ENCODE measurements around the gene MEP1A. TPM values are rescaled to one million over a fixed set of nuclear protein-coding genes. Genes with fewer than 3 reads are reported as not detected.

Gene MEP1A
- total and polyA plus RNA-seq, 9 of the 15 experiments (the other 6 are each of a cell fraction or from before 2014, with no cell fraction given): not detected

DNA sequence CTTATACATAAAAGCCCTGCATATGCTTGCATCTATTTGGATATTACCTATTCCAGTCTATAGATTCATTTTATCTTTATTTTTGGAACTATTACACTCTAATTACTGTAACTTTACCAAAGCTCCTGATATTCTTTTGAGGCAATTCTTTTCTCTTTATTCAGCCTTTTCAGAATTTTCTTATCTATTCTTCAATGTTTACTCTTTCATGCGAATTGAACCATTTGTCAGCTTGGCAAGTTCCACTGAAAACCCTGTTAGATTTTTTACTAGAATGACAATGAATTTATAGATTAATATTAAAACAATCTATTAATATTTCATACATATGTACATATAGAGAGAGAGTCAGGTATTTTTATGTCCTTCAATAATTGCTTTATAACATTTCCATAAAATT is 554 bp upstream of the MEP1A start (continued):
- no peak for TF ChIP-seq CHD7 (IDR thresholded peaks at IDR 0.05; ENCODE audit: low read depth, low read length)
- no peak for TF ChIP-seq TAF9B (IDR thresholded peaks at IDR 0.05; ENCODE audit: partially characterized antibody)
- no peak for TF ChIP-seq TFAM (CRISPR knock-in tag; conservative IDR thresholded peaks at IDR 0.05)

All from K562 (cell line).